Epidermal melanocyte (primary cell): ENCODE measurements around the gene COQ2.
"Not testable (repeated sequence)": the region's sequence is repeated elsewhere in the genome, so short reads cannot be mapped to it uniquely, and the experiment has no call there.

ENCODE experiments used
- DNase-seq: peaks from one replicate; pipeline ENCODE4 v3.0.0; 2011; ENCODE audit warnings: low spot score; ENCODE audit not compliant: insufficient read length

The COQ2 gene

DNA sequence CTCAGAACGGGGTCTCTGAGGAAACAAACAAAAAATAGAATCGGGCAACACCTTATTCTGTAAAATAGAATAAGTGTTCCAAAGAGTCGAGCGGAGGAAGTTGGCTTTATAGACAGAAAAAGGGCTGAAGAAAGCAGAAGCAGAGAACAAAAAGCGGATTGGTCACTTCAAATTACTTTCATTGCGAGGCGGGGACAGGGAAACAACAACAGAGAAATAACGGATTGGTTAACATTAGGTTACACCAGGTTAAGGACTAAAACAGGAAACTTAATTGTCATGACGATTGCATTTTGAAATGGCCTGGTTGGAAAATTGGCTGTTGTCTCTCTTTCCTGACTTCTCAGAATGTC lies 433 bp upstream of the COQ2 start:
- no peak for DNase-seq

DNA sequence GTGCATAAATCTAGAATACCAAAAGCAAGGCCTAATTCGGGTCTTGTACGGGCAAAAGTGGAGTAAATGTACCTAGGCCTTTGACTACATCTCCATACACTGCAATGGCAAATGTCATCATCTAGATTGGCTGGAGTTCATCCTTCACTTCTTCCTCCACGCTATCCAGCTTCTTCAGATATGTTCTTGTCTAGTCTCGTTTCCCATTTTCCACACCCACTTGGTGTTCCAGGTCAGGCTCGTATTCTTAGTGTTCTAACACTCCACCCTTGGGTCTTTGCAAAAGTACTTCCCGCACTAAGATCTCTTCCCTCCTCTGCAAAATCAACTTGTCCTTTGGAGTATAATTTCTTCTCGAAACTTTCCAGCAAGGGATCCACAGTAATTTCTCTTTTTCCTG lies 1.4 kb downstream of the COQ2 start:
- no peak for DNase-seq

DNA sequence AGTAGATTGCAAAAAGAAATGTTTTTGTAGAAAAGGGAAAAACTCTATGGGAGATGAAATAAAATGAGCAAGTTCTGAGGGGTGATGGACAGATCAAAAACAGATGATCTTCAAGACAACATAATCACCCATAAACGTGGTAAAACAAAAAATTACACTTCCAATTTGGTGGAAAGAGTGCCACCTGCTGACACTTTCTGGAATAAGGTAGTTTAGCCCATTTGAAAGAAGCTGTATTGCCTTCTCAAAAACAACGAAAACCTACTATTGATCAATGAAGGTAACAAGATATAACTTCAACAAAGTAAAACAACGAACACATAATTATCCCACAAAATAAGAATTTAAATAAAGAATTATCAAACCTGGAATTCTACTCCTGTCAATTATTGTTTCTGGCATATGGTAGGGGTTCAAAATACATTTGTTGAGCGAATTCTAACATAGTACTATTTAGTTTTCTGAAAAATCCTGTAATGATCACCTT lies 2.5 kb downstream of the COQ2 start:
- no peak for DNase-seq

DNA sequence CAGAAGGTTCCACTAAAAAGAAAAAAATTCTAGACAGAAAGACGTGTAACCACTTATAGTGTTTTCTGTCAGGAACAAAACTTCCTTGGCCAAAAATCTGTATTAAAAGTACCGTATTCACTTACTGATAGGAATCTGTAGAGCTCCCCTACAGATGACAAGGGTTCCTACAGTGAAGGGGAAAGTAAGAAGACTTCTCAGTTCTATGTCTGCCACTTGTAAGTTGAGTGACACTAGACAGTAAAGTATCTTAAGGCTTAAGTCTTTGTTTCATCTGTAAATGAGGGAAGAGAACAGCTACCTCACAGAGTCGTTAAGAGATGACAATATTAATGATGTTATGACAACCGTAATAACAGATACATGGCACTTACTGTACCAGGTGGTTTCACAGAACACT lies 3.3 kb downstream of the COQ2 start:
- DNase-seq, result no peak

DNA sequence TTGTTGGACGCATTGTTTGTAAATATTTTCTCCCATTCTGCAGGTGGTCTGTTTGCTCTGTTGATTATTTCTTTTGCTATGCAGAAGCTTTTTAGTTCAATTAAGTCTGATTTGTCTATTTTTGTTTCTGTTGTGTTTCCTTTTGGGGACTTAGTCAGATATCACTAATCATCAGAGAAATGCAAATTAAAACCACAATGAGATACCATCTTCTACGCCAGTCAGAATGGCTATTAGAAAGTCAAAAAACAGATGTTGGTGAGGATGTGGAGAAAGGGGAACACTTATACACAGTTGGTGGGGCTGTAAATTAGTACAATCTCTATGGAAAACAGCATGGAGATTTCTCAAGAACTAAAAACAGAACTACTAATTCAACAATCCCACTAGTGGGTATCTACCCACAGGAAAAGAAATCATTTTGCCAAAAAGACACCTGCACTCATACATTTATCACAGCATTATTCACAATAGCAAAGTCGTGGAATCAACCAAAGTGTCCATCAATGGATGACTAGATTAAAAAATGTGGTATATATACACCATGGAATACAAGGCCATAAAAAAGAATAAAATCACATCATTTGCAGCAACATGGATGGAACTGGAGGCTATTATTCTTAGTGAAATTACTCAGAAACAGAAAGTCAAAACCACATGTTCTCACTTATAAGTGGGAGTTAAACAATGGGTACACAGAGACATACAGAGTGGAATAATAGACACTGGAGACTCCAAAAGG lies 8.1 kb downstream of the COQ2 start:
- DNase-seq, result no peak

DNA sequence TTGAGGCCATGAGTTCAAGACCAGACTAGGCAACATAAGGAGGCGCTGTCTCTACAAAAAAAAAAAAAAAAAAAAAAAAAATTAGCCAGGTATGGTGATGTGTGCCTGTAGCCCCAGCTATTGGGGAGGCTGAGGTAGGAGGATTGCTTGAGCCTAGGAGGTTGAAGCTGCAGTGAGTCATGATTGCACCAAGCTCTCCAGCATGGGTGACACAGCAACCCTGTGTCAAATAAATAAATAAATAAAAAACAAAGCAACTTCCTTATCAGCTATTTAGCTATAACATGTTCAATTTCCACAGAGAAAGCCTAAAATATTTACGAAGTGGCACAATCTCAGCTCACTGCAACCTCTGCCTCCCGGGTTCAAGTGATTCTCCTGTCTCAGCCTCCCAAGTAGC lies 10.7 kb downstream of the COQ2 start:
- DNase-seq, result not testable (repeated sequence)

DNA sequence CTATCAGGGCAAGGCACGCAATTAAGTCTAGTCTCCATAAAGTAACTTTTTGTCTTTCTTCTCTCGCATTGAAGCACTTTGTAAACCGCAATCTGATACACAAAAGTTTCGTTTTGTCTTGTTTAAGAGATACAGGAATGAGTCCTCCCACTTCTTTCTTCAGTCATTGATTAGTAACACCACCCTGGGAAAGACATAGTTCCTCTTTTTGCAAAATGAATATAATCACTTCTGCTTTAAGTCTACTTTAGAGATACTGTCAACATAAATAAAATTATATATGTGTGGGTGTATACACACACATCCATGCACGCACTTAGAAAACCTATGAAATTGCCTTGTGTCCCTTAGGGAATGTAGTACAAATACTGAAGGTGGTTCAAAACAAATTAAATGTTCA lies 11.7 kb downstream of the COQ2 start:
- DNase-seq, result no peak

DNA sequence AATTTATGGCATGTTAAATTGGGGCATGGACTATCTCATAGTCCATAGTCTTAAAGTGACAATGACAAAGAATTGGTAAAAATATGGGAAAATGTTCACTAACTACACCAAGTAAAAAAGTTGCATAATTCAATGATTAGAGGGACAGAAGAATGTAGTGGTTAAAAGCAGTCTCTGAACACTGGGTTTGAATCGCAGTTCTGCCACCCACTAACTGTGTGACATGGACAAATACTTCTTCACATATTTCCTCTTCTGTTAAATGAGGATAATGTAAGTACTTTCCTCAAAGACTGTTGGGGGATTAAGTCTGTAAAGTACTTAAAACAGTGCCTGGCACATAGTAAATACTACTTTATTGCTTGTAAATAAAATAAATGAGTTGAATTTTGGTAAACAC lies 15.3 kb downstream of the COQ2 start:
- no peak for DNase-seq

DNA sequence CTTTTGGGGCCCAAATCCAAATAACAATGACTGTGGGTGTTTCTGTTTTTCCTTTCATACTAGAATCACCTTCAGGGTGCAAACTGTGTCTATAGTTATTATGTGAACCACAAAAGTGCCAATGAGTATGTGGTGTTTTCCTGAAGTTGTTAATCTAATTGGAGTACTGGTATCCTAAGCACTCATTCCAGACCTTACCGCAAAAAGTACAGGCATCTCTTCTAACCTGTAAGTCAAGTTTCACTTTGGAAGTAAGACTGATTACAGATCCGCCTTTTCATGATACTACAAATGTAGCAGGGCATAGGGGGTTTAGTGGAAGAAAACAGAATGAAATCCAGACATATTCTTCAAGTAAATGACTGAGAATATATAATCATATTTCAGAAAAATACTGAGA lies 16.1 kb downstream of the COQ2 start:
- no peak for DNase-seq

DNA sequence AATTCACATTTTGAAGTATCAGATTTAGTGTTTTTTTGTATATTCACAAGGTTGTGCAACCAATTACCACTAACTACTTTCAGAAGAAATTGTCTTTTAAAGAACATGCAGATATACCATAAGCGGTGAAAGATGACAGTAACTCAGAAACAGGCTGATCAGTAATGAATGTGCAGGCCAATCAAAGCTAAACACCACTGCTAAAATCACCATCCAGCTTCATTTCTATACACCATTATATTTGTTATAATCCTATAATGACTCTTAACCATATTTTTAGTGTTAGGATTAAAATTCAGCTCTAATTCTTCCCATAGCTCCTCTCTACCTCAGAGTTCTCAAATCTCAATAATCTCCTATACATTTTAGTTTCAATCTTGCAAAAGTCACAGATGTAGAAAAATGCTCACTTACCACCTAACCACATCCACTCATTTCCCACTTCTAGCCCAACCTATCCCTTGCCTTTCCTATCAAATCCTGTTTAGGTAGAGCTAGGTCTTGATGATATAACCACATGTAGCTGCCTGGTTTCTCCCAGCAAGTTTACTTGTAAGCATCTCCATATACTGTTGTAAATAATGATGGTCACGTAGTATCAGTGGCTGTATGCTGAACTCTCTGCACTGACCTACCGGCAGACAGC lies 16.6 kb downstream of the COQ2 start:
- no peak for DNase-seq

DNA sequence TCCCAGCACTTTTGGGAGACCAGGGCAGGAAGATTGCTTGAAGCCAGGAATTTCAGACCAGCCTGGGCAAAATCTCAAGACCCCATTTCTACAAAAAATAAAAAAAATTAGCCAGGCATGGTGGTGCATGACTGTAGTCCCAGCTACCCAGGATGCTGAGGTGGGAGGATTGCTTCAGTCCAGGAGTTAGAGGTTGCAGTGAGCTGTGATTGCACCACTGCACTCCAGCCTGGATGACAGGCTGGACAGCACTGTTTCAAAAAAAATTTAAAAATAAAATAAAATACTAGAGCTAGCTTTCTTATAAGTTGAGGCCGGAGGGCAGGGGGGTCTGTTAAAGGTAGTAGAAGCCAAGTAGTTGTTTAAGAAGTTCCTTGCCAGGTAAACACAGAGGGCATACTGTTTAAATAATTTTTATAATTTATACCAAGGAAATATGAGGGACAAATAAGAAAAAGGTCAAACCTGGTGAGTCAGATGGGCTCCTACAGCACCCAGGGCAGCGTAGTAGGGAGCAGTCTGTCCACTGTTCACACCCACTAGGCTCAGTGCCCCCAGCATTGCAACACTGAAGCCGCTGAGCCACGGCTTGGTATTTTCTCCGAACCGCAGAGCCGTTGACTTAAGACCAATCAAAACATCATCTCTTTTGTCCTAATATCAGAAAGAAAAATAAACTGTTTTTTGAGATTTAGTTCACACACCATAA lies 17.3 kb downstream of the COQ2 start:
- DNase-seq, result no peak

DNA sequence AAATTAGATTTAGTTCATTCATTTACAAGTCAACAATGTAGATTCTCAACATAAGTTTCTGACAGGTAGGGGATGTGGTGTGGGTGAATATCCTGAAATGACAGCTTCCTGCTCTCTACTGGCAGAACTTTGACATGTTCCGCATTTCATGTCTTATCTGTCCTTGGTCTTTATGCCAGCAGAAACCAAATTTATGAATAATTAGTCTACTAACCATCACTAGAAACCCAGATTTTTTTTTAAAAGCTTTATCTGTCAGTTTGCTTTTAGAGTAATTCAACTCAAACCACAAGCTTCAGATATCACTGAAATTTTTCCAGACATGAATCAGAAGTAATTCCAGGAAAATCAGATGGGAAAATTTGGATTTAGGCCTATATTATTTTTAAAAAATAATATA lies 17.9 kb downstream of the COQ2 start:
- DNase-seq, result no peak

DNA sequence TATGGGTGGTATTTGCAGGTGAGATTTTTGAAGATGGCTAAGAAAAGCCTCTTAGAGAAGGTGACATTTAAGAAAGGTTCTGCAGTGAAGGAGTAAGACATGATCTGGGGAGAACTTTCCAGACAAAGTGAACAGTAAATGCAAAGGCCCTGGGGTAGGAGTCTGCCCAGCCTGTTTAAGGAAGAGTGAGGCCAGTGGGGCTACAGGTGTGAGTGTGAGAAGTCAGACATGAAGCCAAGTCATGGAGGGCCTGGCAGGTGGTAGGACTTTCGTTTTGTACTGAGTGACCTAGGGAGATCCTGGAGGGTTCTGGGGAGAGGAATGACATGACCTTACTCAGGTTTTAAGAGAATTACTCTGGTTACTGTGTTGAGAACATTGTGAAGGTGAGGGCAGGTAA lies 21.5 kb downstream of the COQ2 start:
- no peak for DNase-seq

DNA sequence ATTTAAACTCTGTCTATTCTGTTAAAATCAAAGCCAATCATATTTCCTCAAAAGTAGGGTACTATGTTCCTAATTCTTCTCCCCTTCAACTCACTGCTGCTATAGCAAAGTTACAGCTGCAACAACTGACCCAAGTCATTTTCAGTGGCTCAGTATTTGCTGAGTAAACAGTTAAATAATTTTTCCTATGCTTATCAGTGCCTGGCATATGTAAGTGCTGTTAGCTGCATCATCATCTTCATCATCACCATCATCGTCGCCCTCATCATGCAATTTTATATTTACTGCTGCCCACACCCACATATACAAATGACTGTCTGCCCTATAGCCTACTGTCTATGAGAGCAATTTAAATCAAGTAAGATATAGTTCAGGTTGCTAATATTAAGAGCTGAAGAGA lies 21.9 kb downstream of the COQ2 start:
- DNase-seq, result no peak

DNA sequence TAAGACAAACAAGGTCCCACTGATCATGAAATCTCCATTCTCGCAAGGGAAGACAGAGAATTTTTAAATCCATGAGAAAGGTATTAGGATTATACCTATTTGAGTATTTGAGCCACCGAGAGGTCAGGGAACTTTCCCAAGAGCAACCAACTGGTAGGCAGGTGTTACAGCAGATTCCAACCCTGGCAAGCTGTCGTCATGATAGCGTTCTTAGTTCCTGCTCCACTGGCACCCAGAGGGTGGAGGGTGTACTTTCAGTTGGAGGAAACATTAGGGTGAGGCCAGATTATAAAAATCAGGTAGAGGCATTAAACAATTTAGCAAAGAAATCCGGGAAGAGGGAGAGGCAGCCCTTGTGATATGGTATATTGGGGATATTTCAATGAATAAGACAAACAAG lies 23.3 kb downstream of the COQ2 start:
- DNase-seq, result no peak

DNA sequence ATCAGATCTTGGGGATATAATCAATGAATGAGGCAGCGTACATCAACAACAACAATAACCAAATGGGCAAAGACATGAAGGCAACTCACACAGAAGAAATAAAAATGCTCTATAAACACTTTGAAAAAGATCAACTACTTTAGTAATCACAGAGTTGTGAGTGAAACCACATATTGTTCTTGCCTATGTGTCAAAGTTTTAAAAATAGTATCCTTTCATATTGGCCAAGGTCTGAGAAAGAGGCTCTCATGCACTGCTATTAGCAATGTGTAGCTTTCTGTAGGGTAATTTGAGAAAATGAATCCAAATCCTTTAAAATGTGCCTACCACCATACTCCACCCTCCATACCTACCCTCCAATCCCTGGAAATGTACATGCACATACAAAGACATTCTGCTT lies 25.0 kb downstream of the COQ2 start:
- DNase-seq, result no peak

DNA sequence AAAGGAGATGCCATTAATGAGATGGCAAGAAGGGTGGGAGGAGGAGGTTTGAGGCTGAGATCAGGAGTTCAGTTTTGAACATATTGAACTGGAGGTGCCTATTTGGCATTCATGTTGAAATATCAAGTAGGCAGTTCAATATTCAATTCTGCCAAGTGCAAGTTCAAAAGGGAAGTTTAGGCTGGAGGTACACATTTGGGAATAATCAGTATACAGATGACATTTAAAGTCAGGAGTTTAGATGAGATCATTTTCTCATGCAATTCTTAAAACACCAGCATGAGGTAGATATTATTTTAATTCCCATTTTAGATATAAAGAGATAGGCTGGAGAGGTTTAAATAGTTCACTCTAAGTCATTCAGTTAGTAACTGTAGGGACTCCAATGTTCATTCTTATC lies 26.1 kb downstream of the COQ2 start:
- DNase-seq, result no peak

DNA sequence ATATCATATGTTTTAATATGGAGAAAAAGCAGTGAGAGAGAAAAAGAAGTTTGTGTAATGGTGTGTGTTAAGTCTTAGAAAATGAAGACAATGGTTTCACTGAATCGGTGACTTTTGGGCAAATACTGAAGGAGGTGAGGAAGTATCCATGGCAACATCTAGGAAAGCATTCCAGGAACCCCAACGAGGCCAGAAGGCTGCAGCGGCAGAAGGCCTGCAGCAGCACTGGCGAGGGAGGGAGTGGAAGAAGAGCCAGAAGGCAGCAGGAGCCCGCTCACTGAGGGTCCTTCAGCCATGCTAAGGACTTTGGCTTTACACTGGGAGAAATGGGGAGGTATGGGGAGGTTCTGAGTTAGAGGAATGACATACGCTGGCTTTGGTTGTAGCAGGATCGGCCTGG lies 26.8 kb downstream of the COQ2 start:
- DNase-seq, result no peak

DNA sequence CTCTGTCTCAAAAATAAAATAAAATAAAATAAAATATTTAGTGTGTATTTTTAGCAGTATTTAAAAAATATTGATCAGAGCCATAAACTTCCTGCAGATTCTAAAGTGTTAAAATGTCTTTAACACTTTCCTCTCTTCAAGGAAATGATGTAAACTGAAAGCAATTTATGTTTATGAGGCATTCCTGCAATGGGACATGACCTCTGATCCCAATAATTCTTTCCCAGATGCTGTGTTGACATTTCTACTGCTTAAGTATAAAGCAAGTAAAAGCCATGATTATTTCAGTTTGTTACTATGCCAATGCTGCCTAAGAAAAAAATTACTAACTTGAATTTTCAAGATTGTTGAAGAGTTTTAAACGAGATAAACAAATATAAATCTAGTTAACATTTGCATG lies 29.0 kb downstream of the COQ2 start:
- no peak for DNase-seq

DNA sequence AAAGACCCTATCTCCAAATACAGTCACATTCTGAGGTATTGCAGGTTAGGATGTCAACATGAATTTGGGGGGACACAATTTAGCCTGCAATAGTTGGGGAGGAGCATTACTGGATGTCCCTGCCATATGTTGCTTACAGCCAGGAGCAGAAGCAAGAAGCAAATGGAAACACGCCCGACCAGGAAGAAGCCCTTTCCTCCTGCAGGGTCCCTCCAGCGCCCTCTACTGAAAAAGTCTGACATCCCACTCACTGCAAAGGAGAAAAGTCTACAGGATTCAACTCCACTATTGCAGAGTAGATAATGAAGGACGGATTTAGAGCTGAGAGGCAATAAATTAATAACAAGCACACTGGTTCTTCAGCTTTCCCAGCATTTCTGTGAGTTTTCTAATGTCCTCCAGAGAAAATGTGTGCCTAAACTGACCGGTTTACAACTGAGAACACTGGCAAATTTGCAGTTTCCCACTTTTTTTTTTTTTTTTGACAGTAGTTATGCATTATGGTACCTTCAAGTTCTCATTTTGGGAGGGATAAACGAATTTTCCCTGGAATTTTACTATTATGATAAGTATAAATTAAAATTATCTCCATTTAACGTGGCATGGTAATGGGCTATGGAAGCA lies 31.7 kb downstream of the COQ2 start:
- no peak for DNase-seq

DNA sequence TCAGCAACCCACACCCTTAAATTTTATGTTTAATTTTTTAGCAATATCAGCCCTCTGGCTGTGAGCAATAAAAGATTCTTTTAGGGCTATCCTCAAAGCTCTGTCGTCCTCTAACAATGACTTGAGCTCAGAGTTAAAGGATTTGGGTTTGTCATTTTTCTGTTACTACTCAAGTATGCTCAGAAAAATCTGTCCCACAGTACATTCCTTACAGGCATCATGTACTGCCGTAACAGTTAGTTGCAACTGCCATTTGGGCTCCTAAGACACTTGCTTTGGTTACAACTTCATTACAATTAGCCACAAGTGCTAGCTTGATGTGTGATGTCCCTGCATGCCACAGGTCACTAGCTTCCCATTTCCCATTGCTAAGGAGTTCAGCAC lies 33.2 kb downstream of the COQ2 start:
- no peak for DNase-seq

DNA sequence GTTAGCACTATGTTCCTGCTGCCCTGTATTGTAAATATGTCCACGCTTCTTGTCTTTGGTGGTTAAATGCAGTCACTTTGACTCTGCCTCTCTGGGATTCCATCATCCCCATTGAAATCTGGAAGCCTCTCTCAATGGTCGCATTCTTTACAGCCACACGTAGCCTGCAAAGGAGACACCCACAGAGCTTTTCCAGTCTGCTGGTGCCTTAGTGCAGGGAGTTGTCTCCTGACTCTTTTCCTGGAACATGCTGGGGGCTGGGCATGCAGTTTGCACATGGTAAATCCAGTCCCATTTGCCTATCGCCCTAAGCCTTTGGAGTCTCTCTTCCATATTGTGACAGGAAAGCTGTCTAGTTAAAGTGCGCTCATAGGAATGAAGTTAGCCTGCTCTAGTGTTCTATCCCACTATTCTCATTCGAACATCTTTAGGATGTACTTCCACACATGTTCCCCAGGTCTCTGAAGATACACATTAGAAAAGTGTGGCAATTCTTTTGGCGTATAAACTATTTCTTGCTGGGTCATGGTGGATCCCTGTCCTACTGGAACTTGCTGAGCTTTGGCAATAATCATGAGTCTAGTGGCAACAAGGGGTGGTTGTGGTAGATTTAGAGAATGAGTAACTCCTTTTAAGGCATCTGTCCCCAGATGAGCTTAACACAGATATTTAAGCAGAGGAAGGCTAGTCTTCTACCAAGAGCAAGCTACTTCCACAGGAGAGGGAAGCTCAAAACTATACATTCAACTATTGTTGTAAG lies 33.7 kb downstream of the COQ2 start:
- no peak for DNase-seq
